WTC11 (cell line): ENCODE data around the gene IRX1. TPM values are rescaled to one million over a fixed set of nuclear protein-coding genes. Genes with fewer than 3 reads are reported as not detected.

Experiments used
- ATAC-seq: fragments of 200-7000 bp; cut with Tn5 transposase; 2 replicates; pipeline ENCODE4 v1.10.0; 2021; ENCODE audit warnings: mild to moderate bottlenecking, moderate library complexity
- CTCF ChIA-PET: fragments of 300-600 bp; sonication (Branson Sonifier 250); formaldehyde crosslinking; loops from one replicate; lab custom pipeline; 2021; ENCODE audit warnings: antibody characterized with exemption; lab: Charles Lee
- POLR2A ChIA-PET: fragments of 350-600 bp; sonication (Branson Sonifier 250); formaldehyde crosslinking; loops from one replicate; lab custom pipeline; 2021; ENCODE audit warnings: antibody characterized with exemption; lab: Charles Lee
- DNase-seq: peaks from one replicate; pipeline ENCODE4 v3.0.0; 2021; ENCODE audit warnings: low spot score
- H3K27ac Mint-ChIP-seq: 2 replicates; pipeline ENCODE4 v1.8.0; 2021; ENCODE audit warnings: mixed read lengths
- H3K27me3 Mint-ChIP-seq: 2 replicates; pipeline ENCODE4 v1.8.0; 2021; ENCODE audit warnings: low read depth, mild to moderate bottlenecking, moderate library complexity, mixed read lengths
- H3K36me3 Mint-ChIP-seq: 2 replicates; pipeline ENCODE4 v1.8.0; 2021; ENCODE audit warnings: mixed read lengths
- H3K4me1 Mint-ChIP-seq: 2 replicates; pipeline ENCODE4 v1.8.0; 2022; ENCODE audit warnings: mixed read lengths
- H3K4me3 Mint-ChIP-seq: 2 replicates; pipeline ENCODE4 v1.8.0; 2021; ENCODE audit warnings: mild to moderate bottlenecking, moderate library complexity, mixed read lengths
- H3K9me3 Mint-ChIP-seq: 2 replicates; pipeline ENCODE4 v1.8.0; 2021; ENCODE audit warnings: mixed read lengths
- CREM ChIP-seq: sonication (generic); formaldehyde crosslinking; IDR thresholded peaks from 2 replicates; pipeline ENCODE4 v1.8.1; 2022; ENCODE audit warnings: mild to moderate bottlenecking, missing genetic modification reagents, moderate library complexity
- FOXK1 ChIP-seq: sonication (generic); formaldehyde crosslinking; IDR thresholded peaks from 2 replicates; pipeline ENCODE4 v1.8.0; 2022; ENCODE audit warnings: mild to moderate bottlenecking, moderate library complexity, missing genetic modification reagents
- GABPB1 ChIP-seq: sonication (generic); formaldehyde crosslinking; IDR thresholded peaks from 2 replicates; pipeline ENCODE4 v1.8.1; 2023; ENCODE audit warnings: mild to moderate bottlenecking, missing genetic modification reagents
- JUN ChIP-seq: sonication (generic); formaldehyde crosslinking; IDR thresholded peaks from 2 replicates; pipeline ENCODE4 v1.8.0; 2023; ENCODE audit warnings: mild to moderate bottlenecking, missing genetic modification reagents
- NR1H2 ChIP-seq: sonication (generic); formaldehyde crosslinking; IDR thresholded peaks from 2 replicates; pipeline ENCODE4 v1.9.0; 2021; ENCODE audit warnings: mild to moderate bottlenecking, moderate library complexity, missing genetic modification reagents
- RELA ChIP-seq: sonication (generic); formaldehyde crosslinking; IDR thresholded peaks from 2 replicates; pipeline ENCODE4 v1.8.1; 2022; ENCODE audit warnings: missing genetic modification reagents, mild to moderate bottlenecking, borderline replicate concordance
- ZNF232 ChIP-seq: sonication (generic); formaldehyde crosslinking; IDR thresholded peaks from 2 replicates; pipeline ENCODE4 v1.8.0; 2022; ENCODE audit warnings: mild to moderate bottlenecking, missing genetic modification reagents
- ZNF423 ChIP-seq: fragments of 250-450 bp; sonication (Bioruptor Pico); IDR thresholded peaks from 2 replicates; pipeline ENCODE4 v2.1.2; 2022; ENCODE audit warnings: mild to moderate bottlenecking, moderate library complexity
- total RNA-seq: library from RNA; stranded (reverse); gene quantifications from 3 replicates; pipeline ENCODE4 v1.2.3, GENCODE V29; 2021
- TF ChIP-seq, protein P1 (sequence below): fragments of 250-450 bp; sonication (Bioruptor Pico); IDR thresholded peaks from 2 replicates; pipeline ENCODE4 v2.1.2; 2022; ENCODE audit warnings: mild to moderate bottlenecking, moderate library complexity
- TF ChIP-seq, protein P2 (sequence below): sonication (generic); formaldehyde crosslinking; IDR thresholded peaks from 2 replicates; pipeline ENCODE4 v1.8.1; 2023; ENCODE audit warnings: mild to moderate bottlenecking, missing genetic modification reagents, moderate library complexity
- TF ChIP-seq, protein P3 (sequence below): sonication (generic); formaldehyde crosslinking; IDR thresholded peaks from 2 replicates; pipeline ENCODE4 v1.8.1; 2023; ENCODE audit warnings: mild to moderate bottlenecking, missing genetic modification reagents, moderate library complexity
- TF ChIP-seq, protein P4 (sequence below): fragments of 250-450 bp; sonication (Bioruptor Pico); IDR thresholded peaks from 2 replicates; pipeline ENCODE4 v1.9.0; 2021; ENCODE audit warnings: mild to moderate bottlenecking
- TF ChIP-seq, protein P5 (sequence below): sonication (generic); formaldehyde crosslinking; IDR thresholded peaks from 2 replicates; pipeline ENCODE4 v1.8.1; 2023; ENCODE audit warnings: mild to moderate bottlenecking, missing genetic modification reagents
- TF ChIP-seq, protein P6 (sequence below): sonication (generic); formaldehyde crosslinking; IDR thresholded peaks from 2 replicates; pipeline ENCODE4 v1.8.1; 2022; ENCODE audit warnings: low read depth, mild to moderate bottlenecking, moderate library complexity, missing genetic modification reagents, borderline replicate concordance
- TF ChIP-seq, protein P7 (sequence below): sonication (generic); formaldehyde crosslinking; IDR thresholded peaks from 2 replicates; pipeline ENCODE4 v1.8.0; 2023; ENCODE audit warnings: missing genetic modification reagents
- TF ChIP-seq, protein P8 (sequence below): sonication (generic); formaldehyde crosslinking; conservative IDR thresholded peaks from 2 replicates; pipeline ENCODE4 v1.8.1; 2022; ENCODE audit warnings: mild to moderate bottlenecking, missing genetic modification reagents
- TF ChIP-seq, protein P9 (sequence below): sonication (generic); formaldehyde crosslinking; IDR thresholded peaks from 2 replicates; pipeline ENCODE4 v1.8.0; 2022; ENCODE audit warnings: mild to moderate bottlenecking, missing genetic modification reagents
- TF ChIP-seq, protein P10 (sequence below): sonication (generic); formaldehyde crosslinking; IDR thresholded peaks from 2 replicates; pipeline ENCODE4 v1.8.1; 2022; ENCODE audit warnings: mild to moderate bottlenecking, moderate library complexity, missing genetic modification reagents
- TF ChIP-seq, protein P11 (sequence below): sonication (generic); formaldehyde crosslinking; IDR thresholded peaks from 2 replicates; pipeline ENCODE4 v1.8.0; 2022; ENCODE audit warnings: mild to moderate bottlenecking, missing genetic modification reagents

The IRX1 gene
- total RNA-seq, 1 experiment from 2014 or later: 21.0 TPM

DNA sequence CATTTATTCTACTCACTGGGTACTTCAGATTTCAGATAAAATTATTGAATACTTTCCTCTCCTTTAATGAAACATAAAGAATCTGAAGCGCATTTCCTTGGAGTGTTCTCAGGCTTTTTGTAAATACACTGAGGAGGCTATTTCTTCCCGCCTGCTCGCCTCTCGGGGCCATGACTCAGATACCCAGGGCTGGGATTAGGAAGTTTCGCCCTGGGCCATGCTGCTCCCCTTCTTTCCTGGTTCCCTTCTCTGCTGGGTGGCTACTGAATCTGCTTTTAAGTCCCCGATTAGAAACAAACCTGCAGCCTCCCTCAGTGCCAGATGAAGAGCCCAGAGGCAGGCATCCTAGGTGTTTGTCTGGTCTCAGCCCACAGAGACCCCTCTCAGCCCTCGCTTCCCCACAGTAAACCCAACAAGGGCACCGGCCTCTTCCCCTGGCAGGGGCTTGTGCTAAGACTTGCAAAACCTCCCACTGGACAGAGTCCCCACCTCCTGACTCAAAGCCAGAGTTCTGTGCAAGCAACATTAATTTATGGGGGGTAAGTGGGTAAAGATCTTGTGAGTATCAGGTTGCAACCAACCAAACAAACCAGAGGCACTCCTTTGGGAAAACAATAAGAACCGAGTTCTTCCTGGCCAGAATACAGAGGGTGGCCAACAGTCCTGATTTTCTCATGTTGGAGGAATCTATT lies 30.7 kb upstream of the IRX1 start:
- Mint-ChIP-seq H3K9me3 (peaks cover 24% of the 10 kb centered on the region), H3K36me3 (peaks cover 24% of the 10 kb centered on the region), H3K27me3 (no peaks in the 10 kb centered on the region; the same call in 1 of the 2 replicates), H3K4me1 (peaks cover 14% of the 10 kb centered on the region), H3K4me3 (no peak overlapping the region), H3K27ac (no peak overlapping the region)
- ChIA-PET POLR2A (no interaction called here), CTCF (no interaction called here)
- TF ChIP-seq CREM (no peak), RELA (CRISPR knock-in tag) (no peak), GABPB1 (CRISPR knock-in tag) (no peak), ZNF423 (CRISPR knock-in tag) (no peak), NR1H2 (CRISPR knock-in tag) (no peak), JUN (no peak), ZNF232 (CRISPR knock-in tag) (no peak), FOXK1 (CRISPR knock-in tag) (no peak)
- TF ChIP-seq, protein P1, sequence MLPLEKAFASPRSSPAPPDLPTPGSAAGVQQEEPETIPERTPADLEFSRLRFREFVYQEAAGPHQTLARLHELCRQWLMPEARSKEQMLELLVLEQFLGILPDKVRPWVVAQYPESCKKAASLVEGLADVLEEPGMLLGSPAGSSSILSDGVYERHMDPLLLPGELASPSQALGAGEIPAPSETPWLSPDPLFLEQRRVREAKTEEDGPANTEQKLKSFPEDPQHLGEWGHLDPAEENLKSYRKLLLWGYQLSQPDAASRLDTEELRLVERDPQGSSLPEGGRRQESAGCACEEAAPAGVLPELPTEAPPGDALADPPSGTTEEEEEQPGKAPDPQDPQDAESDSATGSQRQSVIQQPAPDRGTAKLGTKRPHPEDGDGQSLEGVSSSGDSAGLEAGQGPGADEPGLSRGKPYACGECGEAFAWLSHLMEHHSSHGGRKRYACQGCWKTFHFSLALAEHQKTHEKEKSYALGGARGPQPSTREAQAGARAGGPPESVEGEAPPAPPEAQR (CRISPR knock-in tag): no peak
- TF ChIP-seq, protein P2, sequence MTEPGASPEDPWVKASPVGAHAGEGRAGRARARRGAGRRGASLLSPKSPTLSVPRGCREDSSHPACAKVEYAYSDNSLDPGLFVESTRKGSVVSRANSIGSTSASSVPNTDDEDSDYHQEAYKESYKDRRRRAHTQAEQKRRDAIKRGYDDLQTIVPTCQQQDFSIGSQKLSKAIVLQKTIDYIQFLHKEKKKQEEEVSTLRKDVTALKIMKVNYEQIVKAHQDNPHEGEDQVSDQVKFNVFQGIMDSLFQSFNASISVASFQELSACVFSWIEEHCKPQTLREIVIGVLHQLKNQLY: no peak
- TF ChIP-seq, protein P3, sequence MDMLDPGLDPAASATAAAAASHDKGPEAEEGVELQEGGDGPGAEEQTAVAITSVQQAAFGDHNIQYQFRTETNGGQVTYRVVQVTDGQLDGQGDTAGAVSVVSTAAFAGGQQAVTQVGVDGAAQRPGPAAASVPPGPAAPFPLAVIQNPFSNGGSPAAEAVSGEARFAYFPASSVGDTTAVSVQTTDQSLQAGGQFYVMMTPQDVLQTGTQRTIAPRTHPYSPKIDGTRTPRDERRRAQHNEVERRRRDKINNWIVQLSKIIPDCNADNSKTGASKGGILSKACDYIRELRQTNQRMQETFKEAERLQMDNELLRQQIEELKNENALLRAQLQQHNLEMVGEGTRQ (CRISPR knock-in tag): no peak
- TF ChIP-seq, protein P4, sequence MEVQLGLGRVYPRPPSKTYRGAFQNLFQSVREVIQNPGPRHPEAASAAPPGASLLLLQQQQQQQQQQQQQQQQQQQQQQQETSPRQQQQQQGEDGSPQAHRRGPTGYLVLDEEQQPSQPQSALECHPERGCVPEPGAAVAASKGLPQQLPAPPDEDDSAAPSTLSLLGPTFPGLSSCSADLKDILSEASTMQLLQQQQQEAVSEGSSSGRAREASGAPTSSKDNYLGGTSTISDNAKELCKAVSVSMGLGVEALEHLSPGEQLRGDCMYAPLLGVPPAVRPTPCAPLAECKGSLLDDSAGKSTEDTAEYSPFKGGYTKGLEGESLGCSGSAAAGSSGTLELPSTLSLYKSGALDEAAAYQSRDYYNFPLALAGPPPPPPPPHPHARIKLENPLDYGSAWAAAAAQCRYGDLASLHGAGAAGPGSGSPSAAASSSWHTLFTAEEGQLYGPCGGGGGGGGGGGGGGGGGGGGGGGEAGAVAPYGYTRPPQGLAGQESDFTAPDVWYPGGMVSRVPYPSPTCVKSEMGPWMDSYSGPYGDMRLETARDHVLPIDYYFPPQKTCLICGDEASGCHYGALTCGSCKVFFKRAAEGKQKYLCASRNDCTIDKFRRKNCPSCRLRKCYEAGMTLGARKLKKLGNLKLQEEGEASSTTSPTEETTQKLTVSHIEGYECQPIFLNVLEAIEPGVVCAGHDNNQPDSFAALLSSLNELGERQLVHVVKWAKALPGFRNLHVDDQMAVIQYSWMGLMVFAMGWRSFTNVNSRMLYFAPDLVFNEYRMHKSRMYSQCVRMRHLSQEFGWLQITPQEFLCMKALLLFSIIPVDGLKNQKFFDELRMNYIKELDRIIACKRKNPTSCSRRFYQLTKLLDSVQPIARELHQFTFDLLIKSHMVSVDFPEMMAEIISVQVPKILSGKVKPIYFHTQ (CRISPR knock-in tag): no peak
- TF ChIP-seq, protein P5, sequence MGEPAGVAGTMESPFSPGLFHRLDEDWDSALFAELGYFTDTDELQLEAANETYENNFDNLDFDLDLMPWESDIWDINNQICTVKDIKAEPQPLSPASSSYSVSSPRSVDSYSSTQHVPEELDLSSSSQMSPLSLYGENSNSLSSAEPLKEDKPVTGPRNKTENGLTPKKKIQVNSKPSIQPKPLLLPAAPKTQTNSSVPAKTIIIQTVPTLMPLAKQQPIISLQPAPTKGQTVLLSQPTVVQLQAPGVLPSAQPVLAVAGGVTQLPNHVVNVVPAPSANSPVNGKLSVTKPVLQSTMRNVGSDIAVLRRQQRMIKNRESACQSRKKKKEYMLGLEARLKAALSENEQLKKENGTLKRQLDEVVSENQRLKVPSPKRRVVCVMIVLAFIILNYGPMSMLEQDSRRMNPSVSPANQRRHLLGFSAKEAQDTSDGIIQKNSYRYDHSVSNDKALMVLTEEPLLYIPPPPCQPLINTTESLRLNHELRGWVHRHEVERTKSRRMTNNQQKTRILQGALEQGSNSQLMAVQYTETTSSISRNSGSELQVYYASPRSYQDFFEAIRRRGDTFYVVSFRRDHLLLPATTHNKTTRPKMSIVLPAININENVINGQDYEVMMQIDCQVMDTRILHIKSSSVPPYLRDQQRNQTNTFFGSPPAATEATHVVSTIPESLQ (CRISPR knock-in tag): no peak
- TF ChIP-seq, protein P6, sequence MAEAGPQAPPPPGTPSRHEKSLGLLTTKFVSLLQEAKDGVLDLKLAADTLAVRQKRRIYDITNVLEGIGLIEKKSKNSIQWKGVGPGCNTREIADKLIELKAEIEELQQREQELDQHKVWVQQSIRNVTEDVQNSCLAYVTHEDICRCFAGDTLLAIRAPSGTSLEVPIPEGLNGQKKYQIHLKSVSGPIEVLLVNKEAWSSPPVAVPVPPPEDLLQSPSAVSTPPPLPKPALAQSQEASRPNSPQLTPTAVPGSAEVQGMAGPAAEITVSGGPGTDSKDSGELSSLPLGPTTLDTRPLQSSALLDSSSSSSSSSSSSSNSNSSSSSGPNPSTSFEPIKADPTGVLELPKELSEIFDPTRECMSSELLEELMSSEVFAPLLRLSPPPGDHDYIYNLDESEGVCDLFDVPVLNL (CRISPR knock-in tag): no peak
- TF ChIP-seq, protein P7, sequence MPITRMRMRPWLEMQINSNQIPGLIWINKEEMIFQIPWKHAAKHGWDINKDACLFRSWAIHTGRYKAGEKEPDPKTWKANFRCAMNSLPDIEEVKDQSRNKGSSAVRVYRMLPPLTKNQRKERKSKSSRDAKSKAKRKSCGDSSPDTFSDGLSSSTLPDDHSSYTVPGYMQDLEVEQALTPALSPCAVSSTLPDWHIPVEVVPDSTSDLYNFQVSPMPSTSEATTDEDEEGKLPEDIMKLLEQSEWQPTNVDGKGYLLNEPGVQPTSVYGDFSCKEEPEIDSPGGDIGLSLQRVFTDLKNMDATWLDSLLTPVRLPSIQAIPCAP (CRISPR knock-in tag): no peak
- TF ChIP-seq, protein P8, sequence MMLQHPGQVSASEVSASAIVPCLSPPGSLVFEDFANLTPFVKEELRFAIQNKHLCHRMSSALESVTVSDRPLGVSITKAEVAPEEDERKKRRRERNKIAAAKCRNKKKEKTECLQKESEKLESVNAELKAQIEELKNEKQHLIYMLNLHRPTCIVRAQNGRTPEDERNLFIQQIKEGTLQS (CRISPR knock-in tag): no peak
- TF ChIP-seq, protein P9, sequence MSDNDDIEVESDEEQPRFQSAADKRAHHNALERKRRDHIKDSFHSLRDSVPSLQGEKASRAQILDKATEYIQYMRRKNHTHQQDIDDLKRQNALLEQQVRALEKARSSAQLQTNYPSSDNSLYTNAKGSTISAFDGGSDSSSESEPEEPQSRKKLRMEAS (CRISPR knock-in tag): no peak
- TF ChIP-seq, protein P10, sequence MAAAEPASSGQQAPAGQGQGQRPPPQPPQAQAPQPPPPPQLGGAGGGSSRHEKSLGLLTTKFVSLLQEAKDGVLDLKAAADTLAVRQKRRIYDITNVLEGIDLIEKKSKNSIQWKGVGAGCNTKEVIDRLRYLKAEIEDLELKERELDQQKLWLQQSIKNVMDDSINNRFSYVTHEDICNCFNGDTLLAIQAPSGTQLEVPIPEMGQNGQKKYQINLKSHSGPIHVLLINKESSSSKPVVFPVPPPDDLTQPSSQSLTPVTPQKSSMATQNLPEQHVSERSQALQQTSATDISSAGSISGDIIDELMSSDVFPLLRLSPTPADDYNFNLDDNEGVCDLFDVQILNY: no peak
- TF ChIP-seq, protein P11, sequence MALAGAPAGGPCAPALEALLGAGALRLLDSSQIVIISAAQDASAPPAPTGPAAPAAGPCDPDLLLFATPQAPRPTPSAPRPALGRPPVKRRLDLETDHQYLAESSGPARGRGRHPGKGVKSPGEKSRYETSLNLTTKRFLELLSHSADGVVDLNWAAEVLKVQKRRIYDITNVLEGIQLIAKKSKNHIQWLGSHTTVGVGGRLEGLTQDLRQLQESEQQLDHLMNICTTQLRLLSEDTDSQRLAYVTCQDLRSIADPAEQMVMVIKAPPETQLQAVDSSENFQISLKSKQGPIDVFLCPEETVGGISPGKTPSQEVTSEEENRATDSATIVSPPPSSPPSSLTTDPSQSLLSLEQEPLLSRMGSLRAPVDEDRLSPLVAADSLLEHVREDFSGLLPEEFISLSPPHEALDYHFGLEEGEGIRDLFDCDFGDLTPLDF: no peak
- ATAC-seq (no peak), DNase-seq (no peak)
